Measurements from ENCODE around the gene ARL4A. TPM values are rescaled to one million over a fixed set of nuclear protein-coding genes. Genes with fewer than 3 reads are reported as not detected.

Gene ARL4A
- total and polyA plus RNA-seq, 2 donors (not counting 3 experiments of a cell fraction or from before 2014, with no cell fraction given) = 34.1 to 43.2 TPM

DNA sequence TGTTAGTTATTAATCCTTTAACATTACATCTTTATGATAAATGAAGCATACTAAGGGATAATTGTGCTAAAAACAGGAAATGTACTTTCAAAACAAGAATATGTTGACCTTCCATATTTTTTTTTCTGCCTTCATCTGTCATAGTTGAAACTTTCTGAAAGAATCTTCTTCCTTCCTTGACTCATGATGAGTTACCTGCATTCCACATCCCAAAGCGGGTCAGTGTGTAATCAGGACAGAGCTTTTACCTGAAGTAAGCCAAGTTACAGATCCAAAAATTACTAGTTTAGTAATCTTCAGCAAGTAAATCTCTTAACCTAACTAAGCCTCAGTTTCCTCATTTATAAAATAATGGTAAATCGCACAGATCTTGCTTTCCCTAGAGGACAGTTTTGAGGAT is 13.4 kb upstream of the ARL4A start:
- no peak for TF ChIP-seq FOS (IDR thresholded peaks at IDR 0.05; ENCODE audit: borderline replicate concordance, insufficient read depth, low read length)
- no peak for TF ChIP-seq POLR2A (IDR thresholded peaks at IDR 0.05; ENCODE audit: low read depth, low read length)
- no peak for TF ChIP-seq JUN (IDR thresholded peaks at IDR 0.05; ENCODE audit: borderline replicate concordance, insufficient read depth, insufficient read length, low read depth)
- no peak for TF ChIP-seq POLR2AphosphoS5 (IDR thresholded peaks at IDR 0.05; ENCODE audit: insufficient read depth, low read depth, low read length)
- no peak for TF ChIP-seq EZH2 (IDR thresholded peaks at IDR 0.05; ENCODE audit: borderline replicate concordance, low read depth, low read length, severe bottlenecking)
- TF ChIP-seq GATA2 (IDR thresholded peaks at IDR 0.05; ENCODE audit: insufficient read depth, insufficient read length, low read depth, low read length) = no peak
- TF ChIP-seq, protein P1, sequence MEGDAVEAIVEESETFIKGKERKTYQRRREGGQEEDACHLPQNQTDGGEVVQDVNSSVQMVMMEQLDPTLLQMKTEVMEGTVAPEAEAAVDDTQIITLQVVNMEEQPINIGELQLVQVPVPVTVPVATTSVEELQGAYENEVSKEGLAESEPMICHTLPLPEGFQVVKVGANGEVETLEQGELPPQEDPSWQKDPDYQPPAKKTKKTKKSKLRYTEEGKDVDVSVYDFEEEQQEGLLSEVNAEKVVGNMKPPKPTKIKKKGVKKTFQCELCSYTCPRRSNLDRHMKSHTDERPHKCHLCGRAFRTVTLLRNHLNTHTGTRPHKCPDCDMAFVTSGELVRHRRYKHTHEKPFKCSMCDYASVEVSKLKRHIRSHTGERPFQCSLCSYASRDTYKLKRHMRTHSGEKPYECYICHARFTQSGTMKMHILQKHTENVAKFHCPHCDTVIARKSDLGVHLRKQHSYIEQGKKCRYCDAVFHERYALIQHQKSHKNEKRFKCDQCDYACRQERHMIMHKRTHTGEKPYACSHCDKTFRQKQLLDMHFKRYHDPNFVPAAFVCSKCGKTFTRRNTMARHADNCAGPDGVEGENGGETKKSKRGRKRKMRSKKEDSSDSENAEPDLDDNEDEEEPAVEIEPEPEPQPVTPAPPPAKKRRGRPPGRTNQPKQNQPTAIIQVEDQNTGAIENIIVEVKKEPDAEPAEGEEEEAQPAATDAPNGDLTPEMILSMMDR (IDR thresholded peaks at IDR 0.05; ENCODE audit: extremely low read depth in 1 of 2, insufficient read depth in 1 of 2, low read depth in 1 of 2, low read length in 2 of 2) = no peak
- TF ChIP-seq, protein P2, sequence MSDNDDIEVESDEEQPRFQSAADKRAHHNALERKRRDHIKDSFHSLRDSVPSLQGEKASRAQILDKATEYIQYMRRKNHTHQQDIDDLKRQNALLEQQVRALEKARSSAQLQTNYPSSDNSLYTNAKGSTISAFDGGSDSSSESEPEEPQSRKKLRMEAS (IDR thresholded peaks at IDR 0.05; ENCODE audit: insufficient read depth, insufficient read length) = no peak
- TF ChIP-seq MYC (IDR thresholded peaks at IDR 0.05; ENCODE audit: low read depth, low read length) = no peak
- POLR2A ChIA-PET = no interaction called here
- H3K4me2 ChIP-seq (ENCODE audit: insufficient read depth, low read length) = no peak overlapping the region
- CTCF ChIA-PET = interaction anchor here (0.7 to 3.4 kb wide), 9 partner anchors 13 to 591 kb away, joined by 3 to 19 read pairs (median 4); no protein-coding TSS in a partner anchor
- dilution Hi-C loops (cut with MboI; ENCODE audit: extremely low pct_ligation_motif_present, low sequenced_read_pairs) (no loop called here), intact Hi-C loops (cut with micrococcal nuclease) (loop anchor here (2.0 kb wide), 2 partner anchors 35 to 589 kb away; no protein-coding TSS in a partner anchor)
- FAIRE-seq = no peak
- no peak overlapping the region for H2AFZ ChIP-seq (ENCODE audit: low read depth, low read length)
- DNase-seq (ENCODE audit: low read depth, low spot score) = no peak
- no peaks in the 10 kb centered on the region for H3K79me2 ChIP-seq (ENCODE audit: control insufficient read depth, insufficient read depth, low read length)
- no TSS peak for BruUV-seq (replicated peaks)
- H3K4me1 ChIP-seq (ENCODE audit: control insufficient read depth, extremely low read depth, insufficient read depth, low read length) = no peaks in the 10 kb centered on the region
- H3K9me3 ChIP-seq (replicated peaks; ENCODE audit: control insufficient read depth, insufficient read depth, low read length) = no peaks in the 10 kb centered on the region
- no peak overlapping the region for H3K9ac ChIP-seq (replicated peaks; ENCODE audit: extremely low read depth, insufficient read depth, low read length)
- H3K9me1 ChIP-seq (replicated peaks; ENCODE audit: control insufficient read depth, extremely low read depth, insufficient read depth, low read length) = no peaks in the 10 kb centered on the region
- no peak overlapping the region for H3K27ac ChIP-seq (ENCODE audit: insufficient read depth, low read depth, low read length)
- no peaks in the 10 kb centered on the region for H3K27me3 ChIP-seq (ENCODE audit: control insufficient read depth in 2 of 2, insufficient read depth in 2 of 2, low read length in 2 of 2)
- H3K4me3 ChIP-seq (replicated peaks in 1 of 3; ENCODE audit: insufficient read depth in 1 of 3, low read depth in 1 of 3, low read length in 3 of 3) = no peak overlapping the region
- no peaks in the 10 kb centered on the region for H3K36me3 ChIP-seq (ENCODE audit: control insufficient read depth in 2 of 2, extremely low read depth in 1 of 2, insufficient read depth in 2 of 2, low read length in 2 of 2)
- no peaks in the 10 kb centered on the region for H4K20me1 ChIP-seq (replicated peaks; ENCODE audit: control insufficient read depth, extremely low read depth, insufficient read depth, low read length)
